ENCODE measurements around the gene CD48. TPM values are rescaled to one million over a fixed set of nuclear protein-coding genes. Genes with fewer than 3 reads are reported as not detected.

CD48 gene
- total RNA-seq, 1 donor from 2014 or later: not detected

- Mint-ChIP-seq H3K36me3 (ENCODE audit: insufficient read depth) (no peaks in the 10 kb centered on the region), H3K27me3 (no peaks in the 10 kb centered on the region), H3K27ac (no peak overlapping the region), H3K4me3 (ENCODE audit: low read depth) (no peak overlapping the region), H3K4me1 (ENCODE audit: low read depth) (no peaks in the 10 kb centered on the region), H3K9me3 (ENCODE audit: low read depth) (peaks cover 3% of the 10 kb centered on the region)
- TF ChIP-seq CTCF (IDR thresholded peaks at IDR 0.05; ENCODE audit: unreplicated experiment): no peak
- DNase-seq (ENCODE audit: low spot score, unreplicated experiment): no peak
Observed at GRCh38 chr1:160726114-160726497, 14.5 kb upstream of the CD48 start.

GRCh38 chr1:160724465-160725242 lies 13.0 kb upstream of the CD48 start:
- Mint-ChIP-seq H3K4me1 (ENCODE audit: low read depth) (no peaks in the 10 kb centered on the region), H3K36me3 (ENCODE audit: insufficient read depth) (no peaks in the 10 kb centered on the region), H3K9me3 (ENCODE audit: low read depth) (peaks cover 3% of the 10 kb centered on the region), H3K4me3 (ENCODE audit: low read depth) (no peak overlapping the region), H3K27ac (no peak overlapping the region), H3K27me3 (no peaks in the 10 kb centered on the region)
- no peak for DNase-seq (ENCODE audit: low spot score, unreplicated experiment)
- no peak for TF ChIP-seq CTCF (IDR thresholded peaks at IDR 0.05; ENCODE audit: unreplicated experiment)

- Mint-ChIP-seq H3K27ac (no peak overlapping the region), H3K4me1 (ENCODE audit: low read depth) (no peaks in the 10 kb centered on the region), H3K9me3 (ENCODE audit: low read depth) (peaks cover 3% of the 10 kb centered on the region), H3K4me3 (ENCODE audit: low read depth) (no peak overlapping the region), H3K36me3 (ENCODE audit: insufficient read depth) (no peaks in the 10 kb centered on the region), H3K27me3 (no peaks in the 10 kb centered on the region)
- DNase-seq (ENCODE audit: low spot score, unreplicated experiment): no peak
- TF ChIP-seq CTCF (IDR thresholded peaks at IDR 0.05; ENCODE audit: unreplicated experiment): no peak
Observed at GRCh38 chr1:160723332-160723731, 11.7 kb upstream of the CD48 start.

- no peak for TF ChIP-seq CTCF (IDR thresholded peaks at IDR 0.05; ENCODE audit: unreplicated experiment)
- Mint-ChIP-seq H3K4me1 (ENCODE audit: low read depth) (no peaks in the 10 kb centered on the region), H3K36me3 (ENCODE audit: insufficient read depth) (no peaks in the 10 kb centered on the region), H3K27ac (no peak overlapping the region), H3K4me3 (ENCODE audit: low read depth) (no peak overlapping the region), H3K9me3 (ENCODE audit: low read depth) (peaks cover 3% of the 10 kb centered on the region), H3K27me3 (peaks cover under 1% of the 10 kb centered on the region)
- no peak for DNase-seq (ENCODE audit: low spot score, unreplicated experiment)
Observed at GRCh38 chr1:160722726-160723125, 11.1 kb upstream of the CD48 start.

- no peaks in the 10 kb centered on the region for H3K4me1 Mint-ChIP-seq (ENCODE audit: low read depth)
- H3K36me3 Mint-ChIP-seq (ENCODE audit: insufficient read depth): no peaks in the 10 kb centered on the region
- peaks cover 3% of the 10 kb centered on the region for H3K27me3 Mint-ChIP-seq
- no peak for TF ChIP-seq CTCF (IDR thresholded peaks at IDR 0.05; ENCODE audit: unreplicated experiment)
- no peak for DNase-seq (ENCODE audit: low spot score, unreplicated experiment)
- H3K27ac Mint-ChIP-seq: no peak overlapping the region
- no peak overlapping the region for H3K4me3 Mint-ChIP-seq (ENCODE audit: low read depth)
- peaks cover 3% of the 10 kb centered on the region for H3K9me3 Mint-ChIP-seq (ENCODE audit: low read depth)
Observed at GRCh38 chr1:160721473-160721872, 9.9 kb upstream of the CD48 start.

All from progenitor cell of endocrine pancreas (in vitro differentiated cells).